ENCODE data around the gene PLA2G2F. TPM values are rescaled to one million over a fixed set of nuclear protein-coding genes. Genes with fewer than 3 reads are reported as not detected.

PLA2G2F gene
- total and polyA plus RNA-seq, 8 donors: 0.18 to 6.4 TPM; not detected in 6

GRCh38 chr1:20165522-20165951 is 26.4 kb downstream of the PLA2G2F start:
- peaks cover 0 to 9% (median 0%) of the 10 kb centered on the region in 4 donors for H3K4me1 ChIP-seq
- intact Hi-C loops (cut with DNase I; ENCODE audit: low total_unique reads): no loop called here
- no peaks in the 10 kb centered on the region for H3K36me3 ChIP-seq
- H3K9me3 ChIP-seq: peaks cover 4 to 43% (median 26%) of the 10 kb centered on the region in 4 donors
- DNase-seq: no peak
- no peak overlapping the region for H3K4me3 ChIP-seq
- TF ChIP-seq EP300 (IDR thresholded peaks at IDR 0.05) (no peak), CTCF (IDR thresholded peaks at IDR 0.05) (no peak)
- H3K27ac ChIP-seq: peak overlapping the region in 1 of 5 donors; percentile 22
- H3K27me3 ChIP-seq: peaks cover 0 to 27% (median 0%) of the 10 kb centered on the region in 3 donors
- WGBS, 5 donors: 77 to 89% (median 86%) methylated on average over 16 of the region's 16 CpGs

GRCh38 chr1:20166051-20166450 is 26.9 kb downstream of the PLA2G2F start:
- Histone ChIP-seq H3K4me3 (no peak overlapping the region), H3K9me3 (peaks cover 0 to 38% (median 20%) of the 10 kb centered on the region in 4 donors), H3K4me1 (peaks cover 0 to 9% (median 2%) of the 10 kb centered on the region in 4 donors), H3K36me3 (no peaks in the 10 kb centered on the region), H3K27me3 (peaks cover 0 to 27% (median 0%) of the 10 kb centered on the region in 3 donors), H3K27ac (peak overlapping the region in 1 of 5 donors; percentile 22)
- TF ChIP-seq POLR2A (IDR thresholded peaks at IDR 0.05) (no peak), EP300 (IDR thresholded peaks at IDR 0.05) (no peak), POLR2AphosphoS5 (IDR thresholded peaks at IDR 0.05) (no peak), CTCF (IDR thresholded peaks at IDR 0.05) (no peak)
- intact Hi-C loops (cut with DNase I; ENCODE audit: low total_unique reads): no loop called here
- WGBS, 5 donors: 62 to 73% (median 68%) methylated on average over 16 to 17 of the region's 17 CpGs
- DNase-seq: no peak

- intact Hi-C loops (cut with DNase I; ENCODE audit: low total_unique reads): no loop called here
- no peak overlapping the region for H3K27ac ChIP-seq
- DNase-seq: no peak
- 81 to 87% (median 83%) methylated on average over 8 of the region's 8 CpGs for WGBS, 5 donors
- peaks cover 0 to 27% (median 0%) of the 10 kb centered on the region in 3 donors for H3K27me3 ChIP-seq
- no peaks in the 10 kb centered on the region for H3K36me3 ChIP-seq
- H3K9me3 ChIP-seq: peaks cover 0 to 27% (median 11%) of the 10 kb centered on the region in 4 donors
- TF ChIP-seq EP300 (IDR thresholded peaks at IDR 0.05) (no peak), CTCF (IDR thresholded peaks at IDR 0.05) (no peak), POLR2A (IDR thresholded peaks at IDR 0.05) (no peak), POLR2AphosphoS5 (IDR thresholded peaks at IDR 0.05) (no peak)
- H3K4me1 ChIP-seq: peaks cover 0 to 11% (median 6%) of the 10 kb centered on the region in 4 donors
- H3K4me3 ChIP-seq: no peak overlapping the region
Measured at GRCh38 chr1:20167126-20167525, 28.0 kb downstream of the PLA2G2F start.

GRCh38 chr1:20168564-20169491 is 29.7 kb downstream of the PLA2G2F start:
- 62 to 82% (median 74%) methylated on average over 9 of the region's 9 CpGs for WGBS, 5 donors
- peaks cover 0 to 11% (median 3%) of the 10 kb centered on the region in 4 donors for H3K9me3 ChIP-seq
- no peak for DNase-seq
- peaks cover 0 to 21% (median 6%) of the 10 kb centered on the region in 4 donors for H3K4me1 ChIP-seq
- H3K27me3 ChIP-seq: peaks cover 0 to 26% (median 0%) of the 10 kb centered on the region in 3 donors
- H3K36me3 ChIP-seq: no peaks in the 10 kb centered on the region
- intact Hi-C loops (cut with DNase I; ENCODE audit: low total_unique reads): no loop called here
- TF ChIP-seq CTCF (IDR thresholded peaks at IDR 0.05) (no peak), POLR2AphosphoS5 (IDR thresholded peaks at IDR 0.05) (no peak)
- H3K4me3 ChIP-seq: no peak overlapping the region
- H3K27ac ChIP-seq: no peak overlapping the region

Measured in stomach (tissue), 9 donors.